Middle frontal gyrus (tissue), 1 donor: ENCODE data around the gene USP28.
"Not testable (repeated sequence)": the region's sequence is repeated elsewhere in the genome, so short reads cannot be mapped to it uniquely, and the experiment has no call there.

Source experiments
- DNase-seq: peaks from one replicate; pipeline ENCODE4 v3.0.0-alpha.2; 2015; ENCODE audit warnings: low spot score; ENCODE audit errors: extremely low spot score

Gene USP28

GRCh38 chr11:113838005-113838404 is 37.4 kb downstream of the USP28 start:
- no peak for DNase-seq

DNA sequence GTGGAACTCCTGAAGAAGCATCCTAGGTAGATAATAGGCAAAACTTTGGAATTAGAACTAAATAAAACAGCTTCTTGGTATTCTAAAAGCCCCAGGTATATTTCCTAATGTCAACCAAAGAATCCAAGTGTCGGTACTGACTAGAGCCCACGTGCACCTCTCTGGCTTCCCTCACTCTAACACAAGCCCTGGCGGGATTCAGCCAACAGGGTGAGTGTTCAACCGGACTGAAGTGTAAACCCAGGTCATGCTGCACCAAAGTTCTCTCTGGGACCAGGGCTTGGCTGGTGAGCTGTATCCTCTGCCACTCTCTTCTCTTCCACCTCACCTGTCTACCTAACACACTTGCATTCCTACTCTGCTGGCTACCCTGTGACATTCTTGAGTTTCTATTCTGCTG is 40.1 kb downstream of the USP28 start:
- no peak for DNase-seq

GRCh38 chr11:113833151-113833550 is 42.2 kb downstream of the USP28 start:
- DNase-seq: no peak

DNA sequence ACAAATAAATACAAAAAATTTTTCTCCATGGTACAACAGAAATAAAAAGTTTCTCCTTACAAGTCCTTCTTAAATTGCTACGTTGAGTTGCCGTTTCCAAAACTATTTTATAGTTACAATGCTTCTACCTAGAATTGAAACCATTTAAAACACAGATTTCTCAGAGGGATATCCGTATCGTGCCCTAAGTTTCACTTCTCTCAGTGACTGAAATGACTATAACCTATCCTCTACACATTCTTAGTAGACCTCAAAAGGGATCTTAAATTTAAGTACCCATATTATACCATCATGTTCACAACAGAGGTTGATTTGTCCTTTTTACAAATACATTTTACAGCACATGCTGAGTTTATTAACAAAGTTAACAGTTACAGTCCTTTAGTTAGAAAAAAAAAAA is 44.1 kb downstream of the USP28 start:
- no peak for DNase-seq

DNA sequence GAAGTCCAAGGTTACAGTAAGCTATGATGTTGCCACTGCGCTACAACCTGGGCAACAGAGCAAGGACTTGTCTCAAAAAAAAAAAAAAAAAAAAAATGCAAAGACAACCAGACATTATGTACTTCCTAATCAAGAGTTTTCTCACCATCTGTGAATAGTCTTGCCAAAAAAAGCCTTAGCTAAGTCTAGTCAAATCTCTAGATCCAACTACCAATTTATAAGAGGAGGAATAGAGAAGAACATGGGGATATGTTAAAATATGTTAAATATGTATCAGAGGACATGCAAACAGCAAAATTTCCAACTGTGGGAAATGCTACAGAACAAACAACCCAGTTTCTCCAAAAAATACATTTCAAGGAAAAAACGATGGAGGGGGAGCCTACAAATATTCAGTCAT is 45.6 kb downstream of the USP28 start:
- no peak for DNase-seq

DNA sequence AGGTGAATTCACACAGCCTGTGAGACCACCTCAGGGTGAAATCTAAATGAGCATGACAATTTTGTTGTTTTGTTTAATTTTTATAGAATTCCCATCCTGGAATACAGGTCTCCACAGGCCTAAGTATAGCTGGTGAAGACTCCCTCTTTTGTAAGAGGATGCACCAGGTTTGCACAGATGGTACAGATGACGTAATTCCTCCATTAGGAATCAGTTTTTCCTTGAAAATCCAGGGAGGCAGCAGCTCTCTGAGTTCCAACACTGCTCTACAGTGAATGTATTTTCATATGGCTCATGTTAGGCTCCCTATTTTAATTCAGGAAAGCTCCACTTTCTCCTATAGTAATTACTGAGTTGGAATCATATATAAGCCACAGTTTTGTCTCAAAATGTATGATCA is 47.2 kb downstream of the USP28 start:
- DNase-seq: no peak

GRCh38 chr11:113827477-113827876 is 47.9 kb downstream of the USP28 start:
- no peak for DNase-seq

DNA sequence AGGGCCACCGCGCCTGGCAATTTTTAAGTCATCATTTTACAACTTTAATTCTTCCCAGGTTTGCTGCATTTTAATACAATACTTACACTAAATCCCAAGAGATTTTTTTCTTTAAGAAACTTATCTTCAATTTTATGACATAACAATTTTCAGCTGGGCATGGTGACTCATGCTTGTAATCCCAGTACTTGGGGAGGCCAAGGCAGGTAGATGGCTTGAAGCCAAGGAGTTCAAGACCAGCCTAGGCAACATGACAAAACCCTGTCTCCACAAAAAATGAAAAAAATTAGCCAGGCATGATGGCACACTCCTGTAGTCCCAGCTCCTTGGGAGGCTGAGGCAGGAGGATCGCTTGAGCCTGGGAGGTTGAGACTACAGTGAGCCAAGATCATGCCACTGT is 56.9 kb downstream of the USP28 start:
- no peak for DNase-seq

GRCh38 chr11:113817626-113818025 is 57.7 kb downstream of the USP28 start:
- DNase-seq: no peak

DNA sequence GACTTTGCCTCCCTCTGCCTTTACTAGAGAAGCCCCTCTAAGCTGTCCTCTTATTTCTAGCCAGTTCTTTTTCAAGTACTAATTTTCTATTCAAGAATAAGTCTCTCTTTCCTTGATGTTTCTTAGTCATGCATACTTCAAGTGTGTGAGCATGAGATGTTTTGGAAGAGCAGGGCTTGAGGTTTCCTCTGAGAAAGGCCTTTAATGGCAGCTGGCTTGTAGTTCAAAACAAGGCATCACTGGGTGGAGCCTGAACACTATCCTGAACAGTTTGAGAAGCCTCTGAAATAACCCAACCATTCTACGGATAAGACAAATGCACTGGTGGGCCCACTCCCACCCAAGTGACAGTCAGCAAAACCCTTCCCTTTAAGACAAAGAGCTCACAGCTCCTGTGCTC is 58.2 kb downstream of the USP28 start:
- no peak for DNase-seq

DNA sequence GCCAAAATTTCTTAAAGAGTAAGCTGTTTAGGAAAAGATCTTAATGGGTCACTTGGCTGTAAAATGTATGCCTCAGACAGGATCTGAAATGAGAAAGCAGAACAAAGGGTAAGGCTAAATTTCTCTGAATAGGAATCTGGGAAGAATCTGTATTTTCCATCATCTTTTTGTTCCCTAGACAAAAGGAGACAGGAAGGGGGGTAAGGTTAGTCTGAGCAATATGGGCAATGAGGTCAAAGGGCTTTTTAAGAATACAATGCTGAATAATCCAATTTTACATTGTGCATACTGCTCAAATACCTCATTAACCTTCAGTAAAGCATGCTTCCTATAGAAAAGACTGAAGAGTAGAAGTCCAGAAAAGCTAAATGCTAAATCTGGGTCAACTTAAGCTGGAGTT is 61.2 kb downstream of the USP28 start:
- no peak for DNase-seq

DNA sequence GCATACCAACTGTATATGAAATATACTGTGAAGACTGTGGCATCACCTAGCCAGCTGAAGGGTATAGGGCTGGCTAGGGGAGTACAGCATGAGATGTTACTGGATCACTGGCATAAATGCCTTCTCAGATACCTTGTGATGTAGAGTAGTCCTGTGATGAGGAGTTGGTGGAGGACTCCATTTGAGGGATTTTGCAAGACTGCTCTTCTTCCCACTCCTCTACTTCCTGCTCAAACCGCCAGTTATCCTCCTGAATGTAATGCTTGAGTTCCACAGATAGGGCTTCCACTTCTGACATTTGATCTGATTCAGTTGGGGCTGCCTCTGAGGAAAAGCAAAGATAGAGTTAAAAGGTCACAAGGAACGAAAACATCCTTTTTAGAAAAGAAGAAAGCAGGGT is 66.4 kb downstream of the USP28 start:
- DNase-seq: no peak

DNA sequence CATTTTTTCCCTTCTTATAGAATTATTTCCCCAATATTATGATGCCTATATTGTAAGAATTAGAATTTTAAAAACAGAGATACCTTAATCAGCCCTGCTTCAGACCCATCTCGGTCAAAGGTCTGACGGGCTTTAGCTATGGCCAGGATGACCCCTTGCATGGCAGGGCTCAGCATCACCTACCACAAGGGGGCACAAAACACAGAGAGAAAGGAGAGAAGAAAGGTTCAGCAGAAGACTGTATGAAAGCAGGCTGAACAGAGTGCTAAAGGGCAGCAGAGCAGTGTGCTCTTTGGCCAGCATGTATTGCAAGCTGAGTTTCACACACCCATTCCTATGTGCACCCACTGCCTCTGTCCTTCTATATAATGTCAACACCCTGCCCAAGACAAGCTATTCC is 69.0 kb downstream of the USP28 start:
- no peak for DNase-seq

GRCh38 chr11:113805640-113806039 is 69.7 kb downstream of the USP28 start:
- no peak for DNase-seq

DNA sequence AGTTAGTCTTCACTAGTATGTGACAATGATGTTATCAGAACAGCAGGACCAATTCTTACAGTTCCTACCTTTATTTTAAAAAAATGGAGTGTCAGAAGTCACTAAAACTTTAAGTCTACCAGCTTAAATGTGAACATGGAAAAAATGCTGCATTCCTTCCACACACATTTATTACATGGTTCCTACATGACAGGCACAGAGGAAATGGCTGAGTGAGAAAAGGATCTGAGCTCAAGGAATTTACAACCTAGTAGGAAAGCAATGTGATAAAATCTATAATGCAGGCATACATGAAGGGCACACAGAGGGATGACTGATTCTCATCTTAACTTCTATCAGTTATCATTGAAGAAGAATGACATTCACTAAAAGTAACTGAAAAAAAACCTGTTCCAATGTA is 72.8 kb downstream of the USP28 start:
- no peak for DNase-seq

DNA sequence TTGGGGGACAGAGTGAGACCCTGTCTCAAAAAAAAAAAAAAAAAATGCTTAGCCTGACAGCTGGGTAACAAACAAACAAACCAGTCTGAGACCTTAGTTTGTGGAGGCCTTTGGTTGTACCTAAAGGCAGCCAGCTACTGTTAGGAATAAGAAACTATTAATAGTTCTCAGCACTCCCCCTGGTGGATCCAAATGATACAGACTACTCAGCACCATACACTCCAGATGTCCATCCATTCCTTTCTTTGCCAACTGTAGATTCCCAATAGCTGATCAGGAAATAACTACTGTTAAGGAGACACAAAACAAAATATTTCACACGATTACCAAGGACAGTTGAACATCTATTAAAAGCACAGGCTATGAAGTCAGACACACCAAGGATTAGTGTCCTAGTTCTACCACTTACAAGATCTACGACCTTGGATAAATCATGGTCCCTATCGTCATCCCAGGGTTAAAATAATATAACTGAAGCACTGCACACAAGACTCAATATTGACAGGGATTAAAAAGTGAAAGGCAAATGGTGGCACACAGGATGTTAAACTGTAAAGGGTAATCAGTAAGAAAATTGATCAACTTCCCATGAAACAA is 78.6 kb downstream of the USP28 start:
- peak; percentile 65 for DNase-seq

GRCh38 chr11:113789675-113790320 is 85.6 kb downstream of the USP28 start:
- no peak for DNase-seq

DNA sequence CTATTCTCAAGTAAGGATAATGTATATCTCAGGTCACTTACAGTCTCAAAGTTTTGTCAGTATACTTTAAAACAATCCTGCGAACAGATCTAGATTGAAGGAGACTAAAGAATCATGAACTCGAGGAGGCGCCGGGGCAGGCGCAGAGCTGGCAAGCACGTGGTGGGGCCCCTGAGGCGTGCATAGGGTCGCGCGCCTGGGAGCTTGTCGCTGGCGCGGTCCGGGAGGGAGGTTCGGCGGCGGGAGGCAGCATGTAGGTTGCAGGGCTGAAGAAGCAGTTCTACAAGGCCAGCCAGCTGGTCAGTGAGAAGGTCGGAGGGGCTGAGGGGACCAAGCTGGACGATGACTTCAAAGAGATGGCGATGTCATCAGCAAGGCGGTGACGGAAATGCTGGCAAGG is 86.4 kb downstream of the USP28 start:
- not testable (repeated sequence) for DNase-seq

GRCh38 chr11:113782134-113782533 is 93.2 kb downstream of the USP28 start:
- DNase-seq: no peak

DNA sequence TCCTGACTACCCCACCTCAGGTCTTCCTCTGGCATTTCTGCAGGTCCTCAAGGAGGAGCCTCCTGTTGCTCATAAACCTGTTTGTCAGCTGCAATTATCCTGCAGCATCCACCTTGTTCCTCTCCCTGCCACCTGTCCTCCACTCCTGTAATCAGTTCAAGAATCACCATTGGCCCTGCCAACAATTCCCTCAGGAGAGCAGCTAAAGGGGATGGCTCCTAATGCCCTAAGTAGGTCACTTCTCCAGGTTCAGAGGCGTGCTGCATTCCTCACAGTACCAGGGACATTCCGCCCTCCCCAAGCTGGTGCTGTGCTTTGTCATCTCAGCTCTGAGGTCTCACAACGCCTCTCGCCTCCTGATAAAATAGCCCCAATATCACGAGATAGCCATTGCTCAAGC is 93.7 kb downstream of the USP28 start:
- DNase-seq: no peak

DNA sequence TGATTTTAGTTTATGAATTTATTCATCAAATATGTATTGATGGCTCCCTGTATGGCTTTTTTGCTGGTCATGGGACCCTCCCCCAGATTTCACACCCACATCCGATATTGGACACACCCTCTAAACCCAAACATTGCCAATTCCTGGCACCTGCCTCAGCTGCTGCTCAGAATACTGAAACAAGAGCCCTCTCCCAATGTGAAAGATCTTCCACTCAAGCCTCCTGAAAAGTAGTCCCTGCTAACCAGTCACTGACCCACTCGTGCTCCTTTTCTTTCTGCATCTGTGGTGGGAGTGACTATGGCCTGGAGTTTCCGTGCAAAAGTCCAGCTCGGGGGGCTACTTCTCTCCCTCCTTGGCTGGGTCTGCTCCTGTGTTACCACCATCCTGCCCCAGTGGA is 95.9 kb downstream of the USP28 start, which contains the start of gene CLDN25:
Gene CLDN25 (plus strand): TSS at position 301 of the 400 bp plus-strand sequence. CDS start 0 bp downstream, at position 301.
- no peak for DNase-seq

- DNase-seq: peak; percentile 71
These were observed 97.1 kb downstream of the USP28 start for GRCh38 chr11:113778111-113778910.

GRCh38 chr11:113774174-113774503 is 101.2 kb downstream of the USP28 start:
- DNase-seq: no peak
